Pons (tissue), 1 donor: ENCODE measurements around the gene GYS1.

Experiments
- DNase-seq: peaks from one replicate; pipeline ENCODE4 v3.0.0-alpha.2; 2016; ENCODE audit warnings: low spot score

Gene GYS1

GRCh38 chr19:49017666-49018351, 24.7 kb upstream of the GYS1 start:
- DNase-seq: no peak

DNA sequence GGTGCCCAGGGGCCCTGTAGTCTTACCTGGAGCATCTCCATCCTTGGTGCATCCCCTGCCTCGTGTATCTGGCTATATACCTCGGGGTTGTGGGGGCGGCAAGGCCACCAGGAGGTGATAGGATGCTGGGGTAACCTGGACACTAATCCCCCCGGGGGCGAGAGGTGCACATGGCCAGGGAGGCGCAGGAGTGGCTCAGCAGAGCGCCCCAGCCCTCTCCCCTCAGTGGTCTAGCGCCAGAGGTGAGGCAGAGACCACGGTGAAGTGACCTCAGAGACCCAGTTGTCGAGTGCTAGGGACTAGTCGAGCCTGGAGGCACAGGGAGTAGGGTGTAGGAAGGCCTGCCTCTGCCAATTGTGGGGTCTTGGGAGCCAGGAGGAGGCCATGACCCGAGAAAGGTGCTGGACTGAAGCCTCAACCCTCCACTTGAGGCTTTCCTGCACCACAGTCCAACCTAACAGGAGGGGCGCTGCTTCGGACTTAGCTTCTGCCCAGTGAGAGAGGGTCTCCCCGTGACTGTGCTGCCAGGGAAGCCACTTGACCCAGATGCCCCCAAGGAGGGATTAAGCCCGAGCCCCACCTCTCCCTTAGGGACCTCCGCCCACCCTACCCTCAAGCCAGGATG, 24.0 kb upstream of the GYS1 start, which contains the start of gene LHB:
TSS of gene LHB (minus strand) at position 51 of the 625 bp plus-strand sequence. CDS start at position 41, 10 bp downstream.
- DNase-seq: no peak

- DNase-seq: no peak
Observed at GRCh38 chr19:49016067-49016839, 23.1 kb upstream of the GYS1 start.

DNA sequence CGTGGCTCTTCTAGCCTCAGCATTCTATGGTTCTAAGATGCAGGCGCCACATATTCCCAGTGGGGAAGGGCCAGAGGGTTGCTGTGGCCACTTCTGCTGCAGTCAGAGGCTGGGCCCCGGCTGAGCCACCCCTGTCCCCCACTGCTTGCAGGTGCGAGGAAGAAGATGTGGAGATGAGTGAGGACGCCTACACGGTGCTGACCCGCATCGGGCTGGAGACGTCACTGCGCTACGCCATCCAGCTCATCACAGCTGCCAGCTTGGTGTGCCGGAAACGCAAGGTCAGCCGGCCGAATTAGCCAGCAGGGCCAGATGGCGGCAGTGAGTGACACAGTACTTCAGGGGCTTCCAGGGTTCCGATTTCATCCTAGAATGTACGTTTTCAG, 21.8 kb upstream of the GYS1 start:
- no peak for DNase-seq

GRCh38 chr19:49014123-49014869, 21.2 kb upstream of the GYS1 start:
- DNase-seq: no peak

DNA sequence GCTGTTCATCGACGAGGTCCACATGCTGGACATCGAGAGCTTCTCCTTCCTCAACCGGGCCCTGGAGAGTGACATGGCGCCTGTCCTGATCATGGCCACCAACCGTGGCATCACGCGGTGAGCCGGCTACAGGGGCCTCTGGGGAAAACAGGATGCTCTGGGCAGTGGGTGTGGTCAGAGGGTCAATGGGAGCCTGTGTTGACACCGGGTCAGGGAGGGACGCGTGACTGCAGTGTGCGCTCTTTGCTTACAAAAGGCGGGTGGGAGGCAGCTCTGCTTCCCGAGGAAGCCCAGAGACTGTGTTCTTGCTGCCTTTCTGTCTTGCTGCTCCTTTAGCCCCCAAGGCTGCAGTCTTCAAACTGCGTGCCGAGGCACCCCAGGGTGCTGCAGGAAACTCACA, 18.1 kb upstream of the GYS1 start:
- DNase-seq: no peak

DNA sequence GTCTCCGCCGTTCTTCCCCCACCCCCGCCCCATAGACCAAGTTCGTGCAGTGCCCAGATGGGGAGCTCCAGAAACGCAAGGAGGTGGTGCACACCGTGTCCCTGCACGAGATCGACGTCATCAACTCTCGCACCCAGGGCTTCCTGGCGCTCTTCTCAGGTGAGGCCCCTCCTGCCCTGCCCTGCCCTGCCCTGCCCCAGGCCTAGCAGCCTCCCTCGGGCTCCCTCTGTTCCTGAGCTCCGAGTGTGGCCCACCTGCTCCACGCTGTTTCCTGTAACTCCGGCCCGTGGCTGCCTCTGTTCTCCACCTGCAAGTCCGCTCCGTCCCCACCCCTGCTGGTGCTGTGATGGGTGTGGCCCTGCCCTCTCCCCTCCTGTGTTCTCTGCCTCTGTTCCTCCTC, 17.3 kb upstream of the GYS1 start:
- no peak for DNase-seq

DNA sequence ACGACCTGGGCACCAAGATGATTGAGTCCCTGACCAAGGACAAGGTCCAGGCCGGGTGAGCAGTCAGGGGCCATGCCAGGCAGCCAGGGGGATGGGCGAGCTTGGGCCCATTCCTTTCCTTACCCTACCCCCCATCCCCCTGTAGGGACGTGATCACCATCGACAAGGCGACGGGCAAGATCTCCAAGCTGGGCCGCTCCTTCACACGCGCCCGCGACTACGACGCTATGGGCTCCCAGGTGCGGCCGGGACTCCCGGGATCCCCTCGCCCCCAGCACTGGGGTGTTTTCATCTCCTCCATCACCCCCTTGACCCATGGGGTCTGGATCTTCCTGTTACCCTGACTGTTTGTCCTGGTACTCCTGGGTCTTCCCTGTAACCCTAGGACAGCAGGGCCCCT, 16.7 kb upstream of the GYS1 start:
- no peak for DNase-seq

DNA sequence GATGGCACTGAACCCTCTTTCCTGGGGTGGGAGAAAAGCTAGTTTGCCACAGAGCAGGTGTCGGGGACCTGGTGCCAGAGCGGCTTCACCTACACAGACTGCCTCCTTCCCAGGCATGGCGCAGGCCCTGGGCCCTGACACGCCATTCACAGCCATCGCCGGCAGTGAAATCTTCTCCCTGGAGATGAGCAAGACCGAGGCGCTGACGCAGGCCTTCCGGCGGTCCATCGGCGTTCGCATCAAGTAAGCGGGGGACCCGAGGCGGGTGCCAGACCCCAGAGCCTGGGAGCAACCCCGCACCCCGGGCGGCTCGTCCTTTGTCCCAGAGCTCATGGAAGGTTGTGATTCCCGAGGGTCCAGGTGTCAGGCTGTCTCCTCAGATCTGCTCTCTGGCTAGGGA, 13.8 kb upstream of the GYS1 start:
- no peak for DNase-seq

DNA sequence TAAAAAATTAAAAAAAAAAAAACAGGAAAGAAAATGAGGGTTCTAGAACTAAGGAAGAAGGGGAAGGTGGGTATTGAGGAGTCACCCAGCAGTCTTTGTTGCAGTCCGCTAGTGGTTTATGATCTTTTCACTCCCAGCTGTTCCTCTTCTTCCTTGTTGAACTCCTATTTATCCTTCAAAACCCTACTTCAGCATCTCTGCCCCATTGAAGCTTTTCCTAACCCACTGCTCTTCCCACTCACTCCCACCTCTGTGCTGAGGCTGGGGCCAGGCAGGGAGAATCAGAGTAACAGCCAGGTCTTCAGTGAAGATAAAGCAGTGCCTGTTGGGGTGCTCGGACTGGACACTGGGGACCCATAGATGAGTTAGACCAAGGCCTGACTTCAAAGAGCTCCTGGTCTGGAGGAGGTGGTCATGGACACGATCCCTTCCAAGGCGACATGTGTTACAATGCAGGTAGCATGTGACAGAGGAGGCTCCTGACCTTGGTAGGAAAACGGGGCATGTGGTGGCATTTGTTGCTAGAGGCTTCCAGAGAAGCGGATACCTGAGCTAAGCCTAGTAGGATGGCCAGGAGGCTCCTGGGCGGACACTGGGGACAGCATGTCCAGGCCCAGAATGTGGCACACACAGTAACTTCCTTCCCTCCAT, 12.0 kb upstream of the GYS1 start:
- no peak for DNase-seq

DNA sequence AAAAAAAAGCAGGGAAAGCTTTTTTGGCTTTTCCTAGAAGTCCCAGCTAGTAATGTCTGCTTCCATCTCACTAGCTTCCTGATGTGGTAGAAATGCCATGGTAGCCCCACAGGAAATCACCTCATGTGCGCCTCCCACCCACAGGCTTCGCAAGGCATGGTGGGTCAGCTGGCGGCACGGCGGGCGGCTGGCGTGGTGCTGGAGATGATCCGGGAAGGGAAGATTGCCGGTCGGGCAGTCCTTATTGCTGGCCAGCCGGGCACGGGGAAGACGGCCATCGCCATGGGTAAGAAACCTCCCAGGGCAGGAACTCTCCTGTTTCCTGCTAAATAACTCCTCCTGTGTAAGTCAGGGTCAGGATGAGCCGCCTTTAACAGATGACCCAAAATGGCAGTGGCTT, 11.0 kb upstream of the GYS1 start:
- no peak for DNase-seq

DNA sequence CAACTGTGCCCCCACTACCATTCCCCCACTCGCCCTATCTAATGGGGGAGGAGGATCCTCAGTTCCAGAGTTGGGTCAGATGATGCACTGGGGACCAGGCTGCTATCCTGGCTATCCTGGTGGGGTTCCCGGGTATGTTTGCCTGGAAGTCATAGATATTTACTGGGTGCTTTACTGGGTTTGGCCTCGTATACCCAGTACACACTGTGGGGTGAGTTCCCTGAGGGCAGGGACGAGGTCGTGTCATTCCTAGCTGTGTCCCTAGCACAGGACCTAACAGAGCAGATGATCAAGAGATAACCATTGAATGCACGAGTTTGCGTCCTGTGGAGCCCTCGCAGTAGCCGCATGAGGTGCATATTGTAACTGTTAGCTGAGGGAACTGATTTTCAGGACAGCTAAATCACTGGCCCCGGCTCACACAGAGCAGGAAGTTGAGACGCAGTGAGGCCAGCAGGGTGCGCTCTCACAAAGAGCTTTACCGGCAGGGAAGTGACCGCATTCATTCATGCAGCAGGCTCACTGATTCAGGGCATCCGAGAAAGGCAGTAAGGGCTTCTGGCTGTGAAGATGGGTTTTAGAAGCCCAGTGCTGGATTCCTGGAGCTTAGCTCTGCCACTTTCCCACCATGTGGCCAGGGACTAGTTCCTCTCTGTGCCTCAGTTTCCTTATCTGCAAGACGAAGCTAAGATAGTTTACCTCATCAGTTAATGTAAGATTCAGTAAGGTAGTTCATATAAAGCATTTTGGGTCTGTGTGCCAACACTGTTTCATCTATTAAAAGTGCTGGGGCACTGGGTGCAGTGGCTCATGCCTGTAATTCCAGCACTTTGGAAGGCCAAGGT, 6.6 kb upstream of the GYS1 start:
- no peak for DNase-seq

DNA sequence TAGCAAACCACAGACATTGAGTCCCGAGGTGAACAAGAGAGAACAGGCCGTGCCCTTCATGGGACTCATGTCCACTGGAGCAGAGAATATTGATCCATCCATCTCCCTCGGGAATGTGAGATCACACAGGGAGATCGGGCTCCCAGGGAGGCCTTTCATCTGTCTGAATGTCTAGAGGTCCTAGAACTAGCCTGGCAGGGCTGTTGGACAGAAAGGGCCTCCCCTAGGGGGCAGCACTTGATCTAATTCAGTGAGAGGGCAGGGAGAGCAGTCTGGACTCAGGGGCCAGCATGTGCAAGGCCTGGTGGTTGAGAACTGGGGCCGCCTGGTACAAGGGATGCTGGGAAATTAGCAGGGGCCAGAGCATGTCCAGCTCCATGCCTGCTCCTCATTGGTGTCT, 4.9 kb upstream of the GYS1 start:
- no peak for DNase-seq

- peak; percentile 37 for DNase-seq
Observed at GRCh38 chr19:48994035-48994386, 902 bp upstream of the GYS1 start.

DNA sequence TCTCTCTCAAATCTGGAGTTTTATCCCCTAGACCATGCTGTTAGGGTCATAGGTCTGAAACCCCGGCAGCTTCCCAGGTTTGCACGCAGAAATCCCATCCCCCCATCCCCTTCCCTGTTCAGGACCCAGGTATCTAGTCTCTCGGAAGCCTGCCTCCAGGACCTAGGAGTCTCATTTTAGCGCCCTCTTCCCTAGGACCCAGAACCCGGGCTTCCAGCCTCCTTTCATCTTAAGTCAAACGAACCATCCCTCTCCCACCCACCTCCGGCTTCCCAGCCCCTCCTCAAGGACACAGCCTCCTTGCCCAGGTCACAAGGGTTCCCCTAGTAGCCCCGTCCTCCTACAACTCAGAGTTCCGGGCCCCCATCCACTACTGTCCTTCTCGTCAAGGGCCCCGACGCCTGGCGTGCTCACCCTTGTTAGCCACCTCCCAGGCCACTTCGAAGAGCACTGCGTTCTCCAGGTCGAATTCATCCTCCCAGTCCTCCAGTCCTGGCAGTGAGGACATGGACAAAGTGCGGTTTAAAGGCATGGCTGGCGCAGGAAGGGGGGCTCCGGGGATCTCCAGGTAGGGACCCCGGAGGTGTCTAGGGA, 431 bp downstream of the GYS1 start:
- DNase-seq: no peak

- DNase-seq: peak; percentile 41
Observed at GRCh38 chr19:48991873-48992580, 1.1 kb downstream of the GYS1 start.

DNA sequence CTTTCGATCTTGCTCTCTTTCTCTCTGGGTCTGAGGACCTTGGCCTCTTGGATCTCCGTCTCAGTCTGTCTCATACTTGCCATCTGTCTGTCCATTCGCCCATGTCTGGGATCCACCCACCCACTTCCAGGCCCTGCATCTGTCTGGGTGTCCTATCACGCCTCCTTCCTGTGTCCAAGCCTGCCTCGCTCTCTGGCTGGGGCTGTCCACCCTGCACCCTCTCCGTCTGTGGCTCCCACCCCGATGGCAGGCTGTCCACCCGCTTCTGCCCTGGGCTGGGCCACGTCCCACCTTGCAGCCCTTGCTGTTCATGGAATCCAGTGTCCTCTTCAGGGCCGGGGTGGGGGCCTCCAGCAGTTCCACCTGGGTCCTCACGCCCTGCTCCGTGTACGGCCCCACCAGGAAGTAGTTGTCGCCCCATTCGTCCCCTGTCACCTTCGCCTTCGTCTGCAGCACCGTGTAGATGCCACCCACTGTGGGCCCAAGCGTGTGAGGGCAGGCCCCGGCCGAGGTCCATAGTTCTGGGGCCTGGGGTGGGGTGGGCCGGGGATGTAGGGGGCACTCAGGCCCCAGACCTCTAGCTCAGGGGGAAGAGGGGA, 2.0 kb downstream of the GYS1 start:
- no peak for DNase-seq

GRCh38 chr19:48990400-48990799, 2.7 kb downstream of the GYS1 start:
- no peak for DNase-seq

- DNase-seq: no peak
Observed at GRCh38 chr19:48989701-48990291, 3.3 kb downstream of the GYS1 start.
